ENCODE measurements around the gene SLC28A1.

SLC28A1 gene

DNA sequence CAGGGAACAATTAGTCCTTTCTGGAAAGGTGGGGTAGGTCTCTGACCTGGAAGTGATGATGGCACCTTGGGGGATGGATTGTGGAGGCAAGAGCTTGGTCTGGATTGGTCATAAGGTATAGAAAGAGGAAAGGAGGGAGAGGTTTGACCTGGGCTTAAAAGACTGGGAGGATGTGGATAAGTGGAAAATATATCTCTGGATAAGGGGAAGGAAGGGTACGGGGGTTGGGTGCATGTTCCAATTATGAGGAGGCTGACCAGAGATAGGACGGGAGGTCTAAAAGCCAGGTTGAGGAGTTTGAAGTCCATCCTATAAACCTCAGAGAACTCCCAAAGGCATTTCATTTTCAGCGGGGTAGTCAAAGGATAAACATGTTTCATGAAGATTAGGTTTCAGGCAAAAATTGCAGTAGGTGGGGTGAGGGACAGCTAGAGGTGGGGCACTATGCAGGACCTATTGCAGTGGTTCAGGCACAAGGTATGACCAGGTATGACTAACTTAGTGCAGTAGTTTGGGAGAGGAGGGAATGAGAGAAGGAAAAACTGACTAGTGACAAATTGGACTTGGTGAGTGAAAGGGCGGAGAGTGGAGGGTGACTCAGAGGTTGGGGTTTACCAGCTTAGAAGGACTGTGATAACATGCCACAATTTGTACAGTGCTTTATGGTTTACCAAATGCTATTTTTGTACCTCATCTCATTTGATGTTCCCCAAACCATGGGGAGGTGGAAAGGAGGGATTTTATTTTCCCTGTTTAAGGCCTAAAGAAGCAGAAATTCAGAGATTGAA is 107.9 kb downstream of the SLC28A1 start:
- peak in 2 of 3 experiments; percentile 26 to 32 for DNase-seq (ENCODE audit: low read depth in 3 of 3)

All from stimulated activated CD4-positive, alpha-beta T cell treated with anti-CD3 and anti-CD28 coated beads, TNF-alpha, amount 100 ng/mL, for 4 hours (primary cell).